ENCODE measurements around the gene CCDC183.

DNA sequence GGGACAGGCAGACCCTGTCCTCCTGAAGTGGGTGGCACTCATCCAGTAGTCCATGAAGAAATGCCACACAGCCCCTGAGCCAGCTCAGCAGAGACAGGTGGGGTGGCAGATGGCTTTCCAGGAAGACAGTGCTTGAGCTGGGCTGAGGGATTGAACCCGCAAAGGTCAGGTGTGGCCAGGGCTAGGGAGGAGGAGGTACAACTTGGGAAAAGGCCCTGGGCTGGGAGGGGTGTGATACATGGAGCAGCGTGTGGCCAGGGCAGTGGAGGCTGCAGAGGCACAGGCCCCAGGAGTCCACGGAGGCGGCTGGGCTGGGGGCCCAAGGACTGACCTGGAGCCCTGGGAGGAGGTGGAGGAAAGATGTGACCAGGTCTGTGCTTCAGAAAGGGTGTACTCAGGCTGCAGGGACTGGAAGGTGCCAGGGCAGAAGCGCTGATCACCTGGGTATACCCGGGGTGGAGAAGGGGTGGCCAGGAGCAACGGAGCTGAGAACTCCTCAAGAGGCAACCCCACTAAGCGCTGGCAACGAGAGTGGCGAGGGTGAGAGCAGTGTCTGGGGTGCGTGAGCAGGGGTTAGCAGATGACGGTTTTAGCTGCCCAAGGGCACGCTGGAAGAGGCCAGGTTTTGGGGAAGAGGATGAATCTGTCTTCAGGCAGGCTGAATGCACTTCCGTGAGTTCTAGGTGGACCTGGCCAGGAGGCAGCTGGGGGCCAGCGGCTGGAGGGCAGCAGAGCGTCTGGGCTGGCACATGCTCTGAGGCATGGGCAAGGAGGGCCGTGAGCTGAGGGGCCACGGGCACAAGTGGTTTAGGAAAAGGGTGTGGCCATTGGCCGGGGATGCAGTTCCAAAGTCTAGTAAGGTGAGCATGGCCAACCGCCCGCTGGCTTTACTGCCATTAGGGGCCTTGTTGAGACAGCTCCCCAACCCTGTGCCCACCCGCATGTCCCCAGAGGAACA, 7.7 kb downstream of the CCDC183 start:
- TF ChIP-seq EP300 (IDR thresholded peaks at IDR 0.05) (no peak), POLR2A (IDR thresholded peaks at IDR 0.05) (no peak), POLR2AphosphoS5 (IDR thresholded peaks at IDR 0.05) (no peak)
- TF ChIP-seq, protein P1, sequence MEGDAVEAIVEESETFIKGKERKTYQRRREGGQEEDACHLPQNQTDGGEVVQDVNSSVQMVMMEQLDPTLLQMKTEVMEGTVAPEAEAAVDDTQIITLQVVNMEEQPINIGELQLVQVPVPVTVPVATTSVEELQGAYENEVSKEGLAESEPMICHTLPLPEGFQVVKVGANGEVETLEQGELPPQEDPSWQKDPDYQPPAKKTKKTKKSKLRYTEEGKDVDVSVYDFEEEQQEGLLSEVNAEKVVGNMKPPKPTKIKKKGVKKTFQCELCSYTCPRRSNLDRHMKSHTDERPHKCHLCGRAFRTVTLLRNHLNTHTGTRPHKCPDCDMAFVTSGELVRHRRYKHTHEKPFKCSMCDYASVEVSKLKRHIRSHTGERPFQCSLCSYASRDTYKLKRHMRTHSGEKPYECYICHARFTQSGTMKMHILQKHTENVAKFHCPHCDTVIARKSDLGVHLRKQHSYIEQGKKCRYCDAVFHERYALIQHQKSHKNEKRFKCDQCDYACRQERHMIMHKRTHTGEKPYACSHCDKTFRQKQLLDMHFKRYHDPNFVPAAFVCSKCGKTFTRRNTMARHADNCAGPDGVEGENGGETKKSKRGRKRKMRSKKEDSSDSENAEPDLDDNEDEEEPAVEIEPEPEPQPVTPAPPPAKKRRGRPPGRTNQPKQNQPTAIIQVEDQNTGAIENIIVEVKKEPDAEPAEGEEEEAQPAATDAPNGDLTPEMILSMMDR (IDR thresholded peaks at IDR 0.05), result no peak

All from suprapubic skin (tissue), 4 donors.